Measurements from ENCODE around the gene CFAP92. TPM values are rescaled to one million over a fixed set of nuclear protein-coding genes. Genes with fewer than 3 reads are reported as not detected.
"Not testable (repeated sequence)": the region's sequence is repeated elsewhere in the genome, so short reads cannot be mapped to it uniquely, and the experiment has no call there.

CFAP92 gene
- total and polyA plus RNA-seq, 2 donors: 2.0 to 10.0 TPM

- peaks cover 21 to 31% of the 10 kb centered on the region in 2 donors for H3K36me3 ChIP-seq (ENCODE audit: control insufficient read depth in 2 of 2, insufficient read depth in 2 of 2, low read length in 1 of 2)
- WGBS: 93% methylated on average over 1 of the region's 1 CpG
- no peaks in the 10 kb centered on the region for H3K27me3 ChIP-seq (ENCODE audit: control insufficient read depth in 2 of 2, insufficient read depth in 1 of 2, low read length in 1 of 2)
- H3K4me3 ChIP-seq (ENCODE audit: low read length in 2 of 2): no peak overlapping the region
- no peaks in the 10 kb centered on the region for H3K9me3 ChIP-seq (ENCODE audit: control insufficient read depth in 2 of 2, insufficient read depth in 1 of 2, low read length in 1 of 2)
- H3K27ac ChIP-seq (ENCODE audit: low read depth in 1 of 2, low read length in 1 of 2): no peak overlapping the region
- peaks cover 15 to 27% of the 10 kb centered on the region in 2 donors for H3K4me1 ChIP-seq (ENCODE audit: control insufficient read depth in 2 of 2, insufficient read depth in 2 of 2, low read length in 2 of 2)
- DNase-seq (ENCODE audit: low read depth in 6 of 9, low spot score in 9 of 9): no peak
Measured at GRCh38 chr3:128882719-128883118, 111.2 kb downstream of the CFAP92 start.

- no peaks in the 10 kb centered on the region for H3K9me3 ChIP-seq (ENCODE audit: control insufficient read depth in 2 of 2, insufficient read depth in 1 of 2, low read length in 1 of 2)
- no peak overlapping the region for H3K27ac ChIP-seq (ENCODE audit: low read depth in 1 of 2, low read length in 1 of 2)
- WGBS: 98% methylated on average over 6 of the region's 6 CpGs
- H3K4me3 ChIP-seq (ENCODE audit: low read length in 2 of 2): no peak overlapping the region
- H3K27me3 ChIP-seq (ENCODE audit: control insufficient read depth in 2 of 2, insufficient read depth in 1 of 2, low read length in 1 of 2): no peaks in the 10 kb centered on the region
- H3K36me3 ChIP-seq (ENCODE audit: control insufficient read depth in 2 of 2, insufficient read depth in 2 of 2, low read length in 1 of 2): peaks cover 15 to 22% of the 10 kb centered on the region in 2 donors
- H3K4me1 ChIP-seq (ENCODE audit: control insufficient read depth in 2 of 2, insufficient read depth in 2 of 2, low read length in 2 of 2): peaks cover 18 to 29% of the 10 kb centered on the region in 2 donors
- DNase-seq (ENCODE audit: low read depth in 6 of 9, low spot score in 9 of 9): no peak
Measured at GRCh38 chr3:128881576-128881975, 112.3 kb downstream of the CFAP92 start.

GRCh38 chr3:128880455-128880854, 113.4 kb downstream of the CFAP92 start:
- Histone ChIP-seq H3K36me3 (ENCODE audit: control insufficient read depth in 2 of 2, insufficient read depth in 2 of 2, low read length in 1 of 2) (peaks cover 14 to 22% of the 10 kb centered on the region in 2 donors), H3K4me1 (ENCODE audit: control insufficient read depth in 2 of 2, insufficient read depth in 2 of 2, low read length in 2 of 2) (peaks cover 21 to 35% of the 10 kb centered on the region in 2 donors)
- not testable (repeated sequence) for H3K9me3 ChIP-seq (ENCODE audit: control insufficient read depth in 2 of 2, insufficient read depth in 1 of 2, low read length in 1 of 2); H3K27me3 ChIP-seq (ENCODE audit: control insufficient read depth in 2 of 2, insufficient read depth in 1 of 2, low read length in 1 of 2); DNase-seq (ENCODE audit: low read depth in 6 of 9, low spot score in 9 of 9); H3K4me3 ChIP-seq (ENCODE audit: low read length in 2 of 2); H3K27ac ChIP-seq (ENCODE audit: low read depth in 1 of 2, low read length in 1 of 2)
- WGBS: 93% methylated on average over 12 of the region's 12 CpGs

DNA sequence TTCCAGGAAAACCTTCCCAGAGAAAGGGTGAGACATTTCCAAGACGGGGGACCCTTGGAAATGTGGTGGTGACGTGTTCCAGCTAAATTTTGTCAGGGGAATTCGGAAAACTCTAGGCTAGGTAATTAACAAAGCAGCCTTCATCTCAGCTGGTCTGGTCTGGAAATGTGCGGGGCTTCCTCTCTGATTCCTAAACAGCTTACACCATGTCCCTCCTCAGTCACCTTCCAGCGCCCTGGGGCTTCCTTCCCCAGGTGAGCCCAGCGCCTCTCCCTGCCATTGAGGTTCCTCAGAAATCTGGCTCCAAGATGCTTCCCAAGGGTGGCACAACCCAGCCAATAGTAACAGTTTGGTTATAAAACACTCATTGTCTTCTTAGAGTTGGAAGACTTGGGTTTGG, 113.9 kb downstream of the CFAP92 start:
- Histone ChIP-seq H3K9me3 (ENCODE audit: control insufficient read depth in 2 of 2, insufficient read depth in 1 of 2, low read length in 1 of 2) (no peaks in the 10 kb centered on the region), H3K36me3 (ENCODE audit: control insufficient read depth in 2 of 2, insufficient read depth in 2 of 2, low read length in 1 of 2) (peaks cover 9 to 19% of the 10 kb centered on the region in 2 donors), H3K27me3 (ENCODE audit: control insufficient read depth in 2 of 2, insufficient read depth in 1 of 2, low read length in 1 of 2) (no peaks in the 10 kb centered on the region), H3K27ac (ENCODE audit: low read depth in 1 of 2, low read length in 1 of 2) (peak overlapping the region; percentile 88 to 94), H3K4me1 (ENCODE audit: control insufficient read depth in 2 of 2, insufficient read depth in 2 of 2, low read length in 2 of 2) (peaks cover 21 to 38% of the 10 kb centered on the region in 2 donors), H3K4me3 (ENCODE audit: low read length in 2 of 2) (peak overlapping the region; percentile 69 to 82)
- peak in 1 of 9 donors; percentile 16 for DNase-seq (ENCODE audit: low read depth in 6 of 9, low spot score in 9 of 9)
- WGBS: 5% methylated on average over 6 of the region's 6 CpGs

DNA sequence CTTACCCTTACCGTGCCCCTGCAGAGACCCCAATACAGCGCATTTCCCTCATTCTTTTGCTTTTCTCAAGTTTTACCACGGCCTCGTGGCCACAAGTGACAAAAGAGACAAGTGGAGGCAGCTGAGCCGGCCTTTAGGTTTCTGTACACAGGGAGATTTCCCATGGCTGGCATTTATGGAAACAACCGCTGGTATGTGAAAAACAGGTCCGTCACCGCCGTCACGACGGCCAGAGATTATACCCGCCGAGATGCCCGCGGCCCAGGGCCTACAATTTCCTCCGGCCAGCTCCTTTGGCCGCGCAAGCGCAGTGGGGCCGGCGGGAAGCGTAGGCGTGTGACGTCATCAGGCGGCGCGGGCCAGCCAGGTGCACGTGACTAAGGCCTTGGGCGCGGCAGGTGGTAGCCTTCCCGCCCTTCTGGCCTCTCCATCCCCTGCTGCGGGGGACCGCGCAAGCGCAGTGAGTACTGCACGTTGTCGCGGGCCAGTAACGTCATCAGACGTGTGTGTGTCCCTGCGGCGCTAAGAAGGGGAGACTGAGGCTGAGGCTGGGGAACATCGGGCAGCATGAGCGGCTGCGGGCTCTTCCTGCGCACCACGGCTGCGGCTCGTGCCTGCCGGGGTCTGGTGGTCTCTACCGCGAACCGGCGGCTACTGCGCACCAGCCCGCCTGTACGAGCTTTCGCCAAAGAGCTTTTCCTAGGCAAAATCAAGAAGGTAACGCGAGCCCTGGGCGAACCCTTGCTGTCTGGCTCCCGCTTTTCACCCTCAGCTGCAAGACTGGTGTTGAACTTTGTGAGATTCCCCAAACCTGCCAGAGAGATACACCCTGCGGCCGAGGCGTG, 114.5 kb downstream of the CFAP92 start, which contains the start of gene ACAD9:
Gene ACAD9 (plus strand): TSS at position 496 of the 845 bp plus-strand sequence. CDS start 72 bp downstream, at position 568.
- peak within 1 kb of the TSS; percentile 88 to 94 for H3K27ac ChIP-seq (ENCODE audit: low read depth in 1 of 2, low read length in 1 of 2)
- peaks cover 7 to 13% of the 10 kb centered on the region in 2 donors for H3K36me3 ChIP-seq (ENCODE audit: control insufficient read depth in 2 of 2, insufficient read depth in 2 of 2, low read length in 1 of 2)
- H3K27me3 ChIP-seq (ENCODE audit: control insufficient read depth in 2 of 2, insufficient read depth in 1 of 2, low read length in 1 of 2): no peaks in the 10 kb centered on the region
- H3K4me1 ChIP-seq (ENCODE audit: control insufficient read depth in 2 of 2, insufficient read depth in 2 of 2, low read length in 2 of 2): peaks cover 21 to 38% of the 10 kb centered on the region in 2 donors
- under 1% methylated on average over 65 of the region's 65 CpGs for WGBS
- no peaks in the 10 kb centered on the region for H3K9me3 ChIP-seq (ENCODE audit: control insufficient read depth in 2 of 2, insufficient read depth in 1 of 2, low read length in 1 of 2)
- H3K4me3 ChIP-seq (ENCODE audit: low read length in 2 of 2): peak within 1 kb of the TSS; percentile 69 to 82
- DNase-seq (ENCODE audit: low read depth in 6 of 9, low spot score in 9 of 9): peak; percentile 86 to 98 (median 94)

- Histone ChIP-seq H3K4me1 (ENCODE audit: control insufficient read depth in 2 of 2, insufficient read depth in 2 of 2, low read length in 2 of 2) (peaks cover 21 to 38% of the 10 kb centered on the region in 2 donors), H3K36me3 (ENCODE audit: control insufficient read depth in 2 of 2, insufficient read depth in 2 of 2, low read length in 1 of 2) (peaks cover 0 to 6% of the 10 kb centered on the region in 2 donors), H3K27ac (ENCODE audit: low read depth in 1 of 2, low read length in 1 of 2) (peak overlapping the region; percentile 83 to 88), H3K9me3 (ENCODE audit: control insufficient read depth in 2 of 2, insufficient read depth in 1 of 2, low read length in 1 of 2) (no peaks in the 10 kb centered on the region), H3K27me3 (ENCODE audit: control insufficient read depth in 2 of 2, insufficient read depth in 1 of 2, low read length in 1 of 2) (no peaks in the 10 kb centered on the region), H3K4me3 (ENCODE audit: low read length in 2 of 2) (peak overlapping the region; percentile 69 to 82)
- peak in 2 of 9 donors; percentile 29 to 32 for DNase-seq (ENCODE audit: low read depth in 6 of 9, low spot score in 9 of 9)
- WGBS: 1% methylated on average over 14 of the region's 14 CpGs
Measured at GRCh38 chr3:128878556-128879124, 115.2 kb downstream of the CFAP92 start.

DNA sequence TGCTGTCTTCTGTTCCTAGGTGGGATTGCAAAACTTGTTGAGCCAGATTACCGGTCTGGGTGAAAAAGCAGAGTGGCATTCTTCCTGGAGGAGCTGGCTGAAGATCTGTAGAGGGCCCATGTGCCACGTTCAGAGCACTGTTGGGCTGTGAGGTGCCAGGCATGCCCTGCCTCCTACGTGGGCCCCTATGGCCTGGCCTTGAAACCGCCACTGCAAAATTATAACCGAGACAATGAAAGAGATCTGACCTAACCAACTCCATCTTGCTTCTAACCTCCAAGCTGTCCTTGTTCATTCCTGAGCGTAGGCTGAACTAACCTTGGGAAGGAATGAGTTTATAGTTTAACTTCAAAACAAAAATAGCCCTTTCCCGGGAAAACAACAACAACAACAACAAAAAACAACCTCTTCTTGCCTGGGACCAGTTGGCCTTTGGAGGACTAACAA, 115.8 kb downstream of the CFAP92 start:
- Histone ChIP-seq H3K4me3 (ENCODE audit: low read length in 2 of 2) (peak overlapping the region in 1 of 2 donors; percentile 82), H3K27me3 (ENCODE audit: control insufficient read depth in 2 of 2, insufficient read depth in 1 of 2, low read length in 1 of 2) (no peaks in the 10 kb centered on the region), H3K9me3 (ENCODE audit: control insufficient read depth in 2 of 2, insufficient read depth in 1 of 2, low read length in 1 of 2) (no peaks in the 10 kb centered on the region), H3K27ac (ENCODE audit: low read depth in 1 of 2, low read length in 1 of 2) (peak overlapping the region; percentile 83 to 88), H3K36me3 (ENCODE audit: control insufficient read depth in 2 of 2, insufficient read depth in 2 of 2, low read length in 1 of 2) (peaks cover 0 to 5% of the 10 kb centered on the region in 2 donors), H3K4me1 (ENCODE audit: control insufficient read depth in 2 of 2, insufficient read depth in 2 of 2, low read length in 2 of 2) (peaks cover 21 to 38% of the 10 kb centered on the region in 2 donors)
- 93% methylated on average over 7 of the region's 7 CpGs for WGBS
- DNase-seq (ENCODE audit: low read depth in 6 of 9, low spot score in 9 of 9): no peak

DNA sequence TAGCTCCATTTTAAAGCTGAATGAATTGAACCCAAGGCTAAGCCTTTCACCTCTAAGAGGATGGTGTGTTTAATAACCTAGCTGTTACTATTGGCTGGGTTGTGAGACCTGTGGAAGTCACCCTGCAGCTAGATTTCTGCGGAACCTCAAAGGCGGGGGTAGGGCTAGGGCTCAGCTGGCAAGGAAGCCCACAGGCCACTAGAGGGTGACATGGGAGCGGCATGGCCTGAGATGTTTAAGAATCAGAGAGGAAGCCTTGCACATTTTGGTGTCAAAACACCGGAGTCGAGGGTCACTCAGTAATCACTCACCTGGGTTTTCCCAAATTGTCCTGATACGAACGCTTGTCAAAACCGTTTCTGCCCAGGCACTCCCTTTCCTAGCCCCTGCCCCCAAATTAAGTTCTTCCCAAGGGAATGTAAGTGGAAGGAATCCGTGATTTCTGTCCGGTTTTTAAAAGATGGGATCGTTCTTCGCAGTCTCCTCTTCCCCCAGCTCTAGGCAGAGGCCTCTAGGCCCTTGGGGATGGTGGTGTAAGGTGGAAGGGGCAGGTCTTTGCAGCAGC, 118.2 kb downstream of the CFAP92 start:
- no peaks in the 10 kb centered on the region for H3K9me3 ChIP-seq (ENCODE audit: control insufficient read depth in 2 of 2, insufficient read depth in 1 of 2, low read length in 1 of 2)
- peak; percentile 39 to 87 (median 65) for DNase-seq (ENCODE audit: low read depth in 6 of 9, low spot score in 9 of 9)
- H3K4me1 ChIP-seq (ENCODE audit: control insufficient read depth in 2 of 2, insufficient read depth in 2 of 2, low read length in 2 of 2): peaks cover 21 to 32% of the 10 kb centered on the region in 2 donors
- H3K27ac ChIP-seq (ENCODE audit: low read depth in 1 of 2, low read length in 1 of 2): no peak overlapping the region
- 50% methylated on average over 12 of the region's 12 CpGs for WGBS
- H3K4me3 ChIP-seq (ENCODE audit: low read length in 2 of 2): no peak overlapping the region
- no peaks in the 10 kb centered on the region for H3K36me3 ChIP-seq (ENCODE audit: control insufficient read depth in 2 of 2, insufficient read depth in 2 of 2, low read length in 1 of 2)
- no peaks in the 10 kb centered on the region for H3K27me3 ChIP-seq (ENCODE audit: control insufficient read depth in 2 of 2, insufficient read depth in 1 of 2, low read length in 1 of 2)

All from thymus (tissue), 11 donors.